ENCODE measurements around the gene PRSS36. TPM values are rescaled to one million over a fixed set of nuclear protein-coding genes. Genes with fewer than 3 reads are reported as not detected.

Gene PRSS36
- total RNA-seq, 2 donors from 2014 or later, result 1.3 to 1.9 TPM

GRCh38 chr16:31093132-31093703 is 56.6 kb downstream of the PRSS36 start:
- H3K36me3 ChIP-seq, result peaks cover 15% of the 10 kb centered on the region
- no peak for TF ChIP-seq CTCF (IDR thresholded peaks at IDR 0.05)
- DNase-seq (ENCODE audit: low spot score), result no peak
- H3K27ac ChIP-seq, result peak overlapping the region in 1 of 2 donors; percentile 86
- H3K27me3 ChIP-seq, result no peaks in the 10 kb centered on the region
- no peaks in the 10 kb centered on the region for H3K9me3 ChIP-seq
- peaks cover 0 to 26% of the 10 kb centered on the region in 2 donors for H3K4me1 ChIP-seq
- H3K4me3 ChIP-seq, result peak overlapping the region; percentile 63 to 88

GRCh38 chr16:31092330-31092729 is 57.5 kb downstream of the PRSS36 start:
- TF ChIP-seq CTCF (IDR thresholded peaks at IDR 0.05), result no peak
- Histone ChIP-seq H3K4me3 (no peak overlapping the region), H3K36me3 (peaks cover 15% of the 10 kb centered on the region), H3K4me1 (peaks cover 0 to 26% of the 10 kb centered on the region in 2 donors), H3K27me3 (no peaks in the 10 kb centered on the region), H3K9me3 (no peaks in the 10 kb centered on the region), H3K27ac (no peak overlapping the region)
- DNase-seq (ENCODE audit: low spot score), result no peak

DNA sequence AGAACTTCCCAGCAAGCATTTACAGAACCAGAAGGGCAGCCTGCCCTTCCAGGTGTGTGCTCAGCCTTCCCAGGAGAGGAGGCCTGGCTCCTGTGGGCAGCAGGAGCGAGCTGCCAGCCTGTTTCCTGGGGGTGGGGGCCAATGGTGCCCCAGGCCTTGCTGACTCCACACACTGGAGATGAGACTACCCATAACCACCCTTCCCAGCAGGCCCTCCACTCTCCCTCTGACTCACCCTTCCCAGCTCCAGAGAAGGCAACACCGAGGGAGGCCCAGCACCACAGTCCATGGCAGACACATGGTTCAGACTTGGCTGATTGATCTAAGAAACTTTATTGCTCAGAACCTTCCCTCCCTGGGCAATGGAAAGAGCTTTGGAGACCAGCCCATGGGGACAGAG is 59.3 kb downstream of the PRSS36 start:
- peaks cover 0 to 23% of the 10 kb centered on the region in 2 donors for H3K4me1 ChIP-seq
- DNase-seq (ENCODE audit: low spot score), result no peak
- no peak for TF ChIP-seq CTCF (IDR thresholded peaks at IDR 0.05)
- H3K36me3 ChIP-seq, result peaks cover 15% of the 10 kb centered on the region
- H3K27me3 ChIP-seq, result no peaks in the 10 kb centered on the region
- no peaks in the 10 kb centered on the region for H3K9me3 ChIP-seq
- H3K4me3 ChIP-seq, result no peak overlapping the region
- no peak overlapping the region for H3K27ac ChIP-seq

GRCh38 chr16:31089199-31089598 is 60.7 kb downstream of the PRSS36 start:
- Histone ChIP-seq H3K9me3 (no peaks in the 10 kb centered on the region), H3K36me3 (peaks cover 16% of the 10 kb centered on the region), H3K4me1 (peaks cover 0 to 16% of the 10 kb centered on the region in 2 donors), H3K27me3 (no peaks in the 10 kb centered on the region), H3K4me3 (no peak overlapping the region), H3K27ac (no peak overlapping the region)
- no peak for TF ChIP-seq CTCF (IDR thresholded peaks at IDR 0.05)
- no peak for DNase-seq (ENCODE audit: low spot score)

Other genes with a start within 250 kb of the PRSS36 start
- gene FBXL19, start 226.5 kb downstream of the PRSS36 start, total RNA-seq, result 1 to 10 TPM; 5.7 to 7.9 TPM
- 10 to 100 TPM; 22.4 to 23.0 TPM for gene ORAI3, start 201.0 kb downstream of the PRSS36 start, total RNA-seq
- gene SETD1A, start 192.3 kb downstream of the PRSS36 start, total RNA-seq, result 1 to 10 TPM; 3.8 to 8.6 TPM
- gene HSD3B7, start 164.9 kb downstream of the PRSS36 start, total RNA-seq, result 1 to 10 TPM; 6.0 to 8.5 TPM
- gene STX1B, start 139.4 kb downstream of the PRSS36 start, total RNA-seq, result 1 to 10 TPM; 1.3 to 2.1 TPM
- 10 to 100 TPM; 17.1 to 23.8 TPM for gene STX4, start 116.5 kb downstream of the PRSS36 start, total RNA-seq
- 1 to 10 TPM; 7.4 to 9.2 TPM for gene ZNF668, start 75.8 kb downstream of the PRSS36 start, total RNA-seq
- 10 to 100 TPM in 1 of 2 donors, 1 to 10 TPM in 1; 6.2 to 10.8 TPM for gene ZNF646, start 75.6 kb downstream of the PRSS36 start, total RNA-seq
- gene PRSS53, start 61.1 kb downstream of the PRSS36 start, total RNA-seq, result under 1 TPM; 0.15 to 0.43 TPM
- gene VKORC1, start 55.3 kb downstream of the PRSS36 start, total RNA-seq, result 10 to 100 TPM; 64.9 to 71.8 TPM
- 10 to 100 TPM; 52.0 to 62.3 TPM for gene BCKDK, start 41.7 kb downstream of the PRSS36 start, total RNA-seq
- gene KAT8, start 32.4 kb downstream of the PRSS36 start, total RNA-seq, result 10 to 100 TPM; 58.0 to 64.3 TPM
- gene PRSS8, start 14.3 kb downstream of the PRSS36 start, total RNA-seq, result 1 to 10 TPM in 1 of 2 donors, not detected in 1; 2.4 TPM
- gene FUS, start 30.1 kb upstream of the PRSS36 start, total RNA-seq, result 10 to 100 TPM; 16.9 to 34.3 TPM
- gene PYCARD, start 52.7 kb upstream of the PRSS36 start, total RNA-seq, result 10 to 100 TPM in 1 of 2 donors, 1 to 10 TPM in 1; 7.9 to 13.8 TPM
- under 1 TPM; 0.04 to 0.11 TPM for gene TRIM72, start 64.1 kb upstream of the PRSS36 start, total RNA-seq
- gene PYDC1, start 67.1 kb upstream of the PRSS36 start, total RNA-seq, result not detected
- 10 to 100 TPM in 1 of 2 donors, 1 to 10 TPM in 1; 2.1 to 15.4 TPM for gene ITGAM, start 109.9 kb upstream of the PRSS36 start, total RNA-seq
- gene ITGAX, start 205.1 kb upstream of the PRSS36 start, total RNA-seq, result 1 to 10 TPM in 1 of 2 donors, under 1 TPM in 1; 0.78 to 2.6 TPM
- gene ITGAD, start 243.3 kb upstream of the PRSS36 start, total RNA-seq, result not detected